ENCODE data around the gene DLG1.
"Not testable (repeated sequence)": the region's sequence is repeated elsewhere in the genome, so short reads cannot be mapped to it uniquely, and the experiment has no call there.

DLG1 gene

GRCh38 chr3:197068077-197068476 is 230.3 kb downstream of the DLG1 start:
- DNase-seq, result no peak

- DNase-seq, result no peak
These were observed 233.6 kb downstream of the DLG1 start for GRCh38 chr3:197064771-197065170.

- no peak for DNase-seq
These were observed 236.0 kb downstream of the DLG1 start for GRCh38 chr3:197062446-197062845.

GRCh38 chr3:197051637-197052036 is 246.8 kb downstream of the DLG1 start:
- not testable (repeated sequence) for DNase-seq

GRCh38 chr3:197050511-197050910 is 247.9 kb downstream of the DLG1 start:
- DNase-seq, result no peak

- DNase-seq, result no peak
These were observed 255.9 kb downstream of the DLG1 start for GRCh38 chr3:197042539-197042938.

GRCh38 chr3:197041875-197042488 is 256.4 kb downstream of the DLG1 start:
- no peak for DNase-seq

- DNase-seq, result no peak
These were observed 257.8 kb downstream of the DLG1 start for GRCh38 chr3:197040658-197041057.

GRCh38 chr3:197038679-197039462 is 259.5 kb downstream of the DLG1 start:
- DNase-seq, result no peak

GRCh38 chr3:197035577-197035976 is 262.8 kb downstream of the DLG1 start:
- no peak for DNase-seq

GRCh38 chr3:197034778-197035177 is 263.6 kb downstream of the DLG1 start:
- DNase-seq, result not testable (repeated sequence)

- not testable (repeated sequence) for DNase-seq
These were observed 264.6 kb downstream of the DLG1 start for GRCh38 chr3:197033764-197034163.

- DNase-seq, result peak; percentile 97
These were observed 266.8 kb downstream of the DLG1 start for GRCh38 chr3:197031315-197032285.

- DNase-seq, result no peak
These were observed 267.8 kb downstream of the DLG1 start for GRCh38 chr3:197030379-197031314.

- DNase-seq, result peak; percentile 57
These were observed 268.8 kb downstream of the DLG1 start, which contains the start of gene MELTF for GRCh38 chr3:197029511-197030167. Gene MELTF, minus strand, starts transcription at chr3:197029817. Its CDS starts 115 bp downstream, at chr3:197029702.

GRCh38 chr3:197028728-197029510 is 269.5 kb downstream of the DLG1 start:
- no peak for DNase-seq

GRCh38 chr3:197027896-197028727 is 270.3 kb downstream of the DLG1 start:
- DNase-seq, result no peak

- no peak for DNase-seq
These were observed 271.1 kb downstream of the DLG1 start for GRCh38 chr3:197027151-197027895.

- no peak for DNase-seq
These were observed 271.9 kb downstream of the DLG1 start for GRCh38 chr3:197026481-197026866.

Measured in fibroblast of skin of right biceps (primary cell).